H1 (cell line): ENCODE data around the gene AGER. TPM values are rescaled to one million over a fixed set of nuclear protein-coding genes. Genes with fewer than 3 reads are reported as not detected.

Experiments
- EZH2 ChIP-seq: fragments of 200-600 bp; sonication (generic); IDR thresholded peaks from 2 replicates; pipeline ENCODE4 v1.7.1; 2012; ENCODE audit warnings: low read depth, mild to moderate bottlenecking, moderate library complexity, low read length, inconsistent platforms; ENCODE audit not compliant: severe bottlenecking
- RBBP5 ChIP-seq: IDR thresholded peaks from 2 replicates; pipeline ENCODE4 v1.7.1; 2012; ENCODE audit warnings: low read depth, mild to moderate bottlenecking, inconsistent platforms, low read length, moderate library complexity, borderline replicate concordance
- TAF1 ChIP-seq: IDR thresholded peaks from 2 replicates; pipeline ENCODE4 v1.6.1; 2011; ENCODE audit warnings: mild to moderate bottlenecking, low read depth, low read length
- polyA plus RNA-seq, 7 experiments: library from polyadenylated mRNA; depleted of rRNA in 3 of 7; stranded (reverse) in 5 of 7; unstranded in 2 of 7; fragments of >200 nt in 5 of 7; fragments of 200-250 nt in 2 of 7; gene quantifications; 1 replicate in 5 of 7; 2 replicates in 1 of 7; 4 replicates in 1 of 7; pipeline versions ENCODE4 v1.2.1 to v1.2.3, GENCODE V29; 2011 to 2013; ENCODE audit warnings: missing spikeins in 2 of 7, mixed read lengths in 2 of 7
- total RNA-seq: library from RNA; stranded (reverse); fragmentation: NEBNext Ultra II Directional; extraction: Animal tissue kit (Norgen Biotek cat#: 25700); gene quantifications from 2 replicates; pipeline ENCODE4 v1.2.1, GENCODE V29; 2021

The AGER gene
- total and polyA plus RNA-seq, 2 of the 8 experiments (the other 6 are each of a cell fraction or from before 2014, with no cell fraction given): 3.8 to 10.9 TPM

GRCh38 chr6:32218167-32218566, 34.1 kb upstream of the AGER start (continued):
- TF ChIP-seq RBBP5 (no peak), TAF1 (no peak), EZH2 (no peak)
